Measurements from ENCODE around the gene LRRC74B. TPM values are rescaled to one million over a fixed set of nuclear protein-coding genes. Genes with fewer than 3 reads are reported as not detected.
A peak's percentile ranks its signal among the peaks of the same experiment; 100 is the strongest.

LRRC74B gene
- total RNA-seq, 2 donors from 2014 or later: not detected

DNA sequence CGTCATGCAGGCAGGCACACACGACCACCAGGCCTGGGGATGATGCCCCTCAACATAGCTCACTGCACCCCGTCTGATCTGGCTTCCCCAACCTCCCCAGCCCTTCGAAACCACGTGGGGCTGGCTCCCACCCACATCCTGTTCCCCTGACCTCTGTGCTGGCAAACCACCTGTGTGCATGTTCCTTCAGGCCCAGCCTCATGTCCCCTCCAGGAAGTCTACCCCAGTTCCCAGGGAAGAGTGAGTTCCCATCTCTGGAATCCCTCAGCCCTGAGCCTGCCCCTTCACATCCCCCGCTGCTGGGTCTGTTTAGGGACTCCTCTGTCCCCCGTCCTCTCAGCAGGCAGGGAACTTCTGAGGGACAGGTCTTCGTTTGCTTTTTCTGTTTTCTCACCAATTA is 20.5 kb upstream of the LRRC74B start:
- H3K27me3 Mint-ChIP-seq: peaks cover 6% of the 10 kb centered on the region
- H3K27ac Mint-ChIP-seq: peak overlapping the region; percentile 61

DNA sequence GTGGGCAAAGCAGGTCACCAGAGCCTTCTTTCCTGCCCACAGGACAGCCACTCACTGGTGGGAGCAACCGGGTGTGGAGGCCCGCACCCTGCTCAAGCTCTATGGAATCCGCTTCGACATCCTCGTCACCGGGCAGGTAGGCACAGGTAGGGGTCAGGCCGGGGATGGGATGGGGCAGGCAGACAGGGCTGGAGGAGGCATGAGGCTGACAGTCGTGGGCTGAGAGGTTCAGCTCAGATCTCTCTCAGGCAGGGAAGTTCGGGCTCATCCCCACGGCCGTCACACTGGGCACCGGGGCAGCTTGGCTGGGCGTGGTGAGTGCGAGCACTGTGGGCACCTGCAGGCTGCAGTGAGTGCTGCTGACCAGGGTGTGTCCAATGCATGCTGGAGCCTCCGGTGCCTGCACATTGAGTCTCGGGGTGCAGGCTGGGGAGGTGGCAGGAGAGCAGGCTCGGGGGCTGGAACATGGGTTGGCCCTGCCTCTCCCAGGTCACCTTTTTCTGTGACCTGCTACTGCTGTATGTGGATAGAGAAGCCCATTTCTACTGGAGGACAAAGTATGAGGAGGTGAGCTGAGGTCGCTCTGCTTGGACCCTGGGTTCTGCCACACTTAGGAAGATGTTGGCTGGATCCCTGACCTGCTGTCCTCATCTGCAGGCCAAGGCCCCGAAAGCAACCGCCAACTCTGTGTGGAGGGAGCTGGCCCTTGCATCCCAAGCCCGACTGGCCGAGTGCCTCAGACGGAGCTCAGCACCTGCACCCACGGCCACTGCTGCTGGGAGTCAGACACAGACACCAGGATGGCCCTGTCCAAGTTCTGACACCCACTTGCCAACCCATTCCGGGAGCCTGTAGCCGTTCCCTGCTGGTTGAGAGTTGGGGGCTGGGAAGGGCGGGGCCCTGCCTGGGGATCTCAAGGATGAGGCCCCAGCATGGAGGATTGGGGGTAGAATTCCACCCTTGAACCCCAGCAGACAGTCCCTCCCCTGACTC is 19.7 kb upstream of the LRRC74B start:
- Mint-ChIP-seq H3K9me3 (no peaks in the 10 kb centered on the region), H3K4me3 (peak overlapping the region; percentile 28), H3K27me3 (peaks cover 11% of the 10 kb centered on the region), H3K36me3 (ENCODE audit: low read depth) (no peaks in the 10 kb centered on the region), H3K27ac (peak overlapping the region; percentile 61), H3K4me1 (peaks cover 7% of the 10 kb centered on the region)
- ATAC-seq (replicated peaks): no peak

More for the DNA sequence above, 20.5 kb upstream of the LRRC74B start:
- peak; percentile 35 for ATAC-seq (replicated peaks)
- Mint-ChIP-seq H3K4me1 (peaks cover 7% of the 10 kb centered on the region), H3K36me3 (ENCODE audit: low read depth) (no peaks in the 10 kb centered on the region), H3K9me3 (no peaks in the 10 kb centered on the region), H3K4me3 (peak overlapping the region; percentile 28)

DNA sequence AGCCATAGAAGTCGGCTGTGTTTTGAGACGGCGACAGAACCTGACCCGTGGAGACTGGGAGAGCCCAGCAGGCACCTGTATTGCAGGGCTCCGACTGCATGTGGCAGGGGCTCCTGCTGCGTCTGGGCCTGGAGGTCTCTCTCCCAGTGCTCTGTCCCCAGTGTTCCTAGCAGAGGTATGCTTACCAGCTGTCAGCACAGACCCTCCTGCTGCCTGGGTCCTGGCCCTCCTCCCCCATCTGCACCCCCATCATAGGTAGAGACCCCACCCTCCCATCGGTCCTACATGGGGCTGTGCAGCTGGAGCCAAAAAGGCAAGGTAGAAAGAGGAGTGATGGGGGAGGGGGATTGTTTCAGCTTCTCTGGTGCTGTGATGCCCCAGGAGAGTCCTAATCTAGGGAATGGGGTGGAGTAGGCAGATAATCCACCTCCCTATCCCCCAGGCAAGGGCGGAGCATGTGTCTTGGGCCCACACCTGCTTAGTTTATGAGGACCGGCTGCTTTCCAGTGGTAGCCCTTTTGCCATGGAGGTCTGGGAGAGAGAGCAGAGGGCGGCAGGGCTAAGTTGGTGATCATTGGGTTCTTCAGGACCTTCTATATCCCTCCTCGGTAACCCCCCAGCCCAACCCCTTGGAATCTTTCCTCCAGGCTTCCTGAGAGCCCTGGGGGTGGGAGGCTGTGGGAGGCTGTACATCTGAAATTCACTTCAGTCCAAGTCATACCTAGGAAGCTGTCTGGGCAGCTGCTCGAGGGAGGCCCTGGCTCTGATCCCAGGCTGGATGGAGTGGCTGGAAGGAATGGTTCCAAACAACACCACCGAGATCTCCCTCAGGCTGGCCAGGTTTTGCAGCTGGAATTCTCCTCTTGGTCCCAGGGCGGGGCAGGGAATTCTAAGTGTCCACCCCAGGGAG is 18.7 kb upstream of the LRRC74B start:
- peak overlapping the region; percentile 54 for H3K27ac Mint-ChIP-seq
- no peak for ATAC-seq (replicated peaks)
- peaks cover 7% of the 10 kb centered on the region for H3K4me1 Mint-ChIP-seq
- peaks cover 13% of the 10 kb centered on the region for H3K27me3 Mint-ChIP-seq
- no peak overlapping the region for H3K4me3 Mint-ChIP-seq
- H3K36me3 Mint-ChIP-seq (ENCODE audit: low read depth): no peaks in the 10 kb centered on the region
- no peaks in the 10 kb centered on the region for H3K9me3 Mint-ChIP-seq

DNA sequence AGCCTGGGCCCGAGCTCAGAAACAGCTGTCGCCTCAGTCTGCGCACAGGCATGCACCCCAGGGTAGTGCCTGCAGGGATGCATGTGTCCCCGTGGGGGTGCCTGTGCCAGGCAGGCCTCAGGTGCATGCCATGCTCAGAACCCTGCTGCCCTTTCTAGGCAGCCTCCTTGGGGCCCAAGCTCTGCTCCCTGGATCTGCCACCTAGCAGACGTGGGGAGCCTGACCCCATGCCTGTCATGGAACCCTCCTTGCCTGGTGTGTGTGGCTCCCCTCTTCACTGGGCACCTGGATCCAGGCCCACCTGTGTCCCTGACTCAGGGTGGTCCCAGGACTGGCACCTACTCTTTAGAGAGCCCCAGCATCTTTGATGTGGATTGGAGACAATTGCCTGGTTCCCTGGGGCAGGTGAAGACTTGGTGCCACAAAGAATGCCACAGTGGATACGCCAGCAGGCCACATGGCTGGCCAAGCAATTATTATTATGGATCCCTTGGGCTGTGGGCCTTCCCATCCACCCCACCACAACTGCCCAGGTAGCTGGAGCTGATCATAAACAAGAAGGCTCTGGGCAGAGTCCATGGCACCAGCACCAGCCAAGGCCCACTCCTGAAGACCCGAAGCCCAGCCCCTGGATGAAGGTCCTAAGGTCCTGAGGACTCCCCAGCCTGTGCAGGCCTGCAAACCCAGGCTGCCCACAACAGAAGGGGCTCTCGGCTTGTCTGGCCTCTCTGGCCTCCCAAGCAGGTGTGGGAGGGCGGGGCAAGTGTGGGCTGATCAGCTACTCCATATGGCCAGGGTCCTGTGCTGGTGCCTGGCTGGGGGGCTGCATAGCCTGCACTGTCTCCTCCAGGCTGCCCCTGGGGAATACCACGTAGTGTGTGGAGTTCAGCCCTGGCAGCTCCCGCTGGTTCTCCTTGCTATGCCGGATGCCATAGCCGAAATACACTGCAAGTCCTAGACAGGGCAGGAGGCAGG is 17.2 kb upstream of the LRRC74B start:
- peaks cover 13% of the 10 kb centered on the region for H3K27me3 Mint-ChIP-seq
- H3K27ac Mint-ChIP-seq: no peak overlapping the region
- H3K4me3 Mint-ChIP-seq: no peak overlapping the region
- ATAC-seq (replicated peaks): no peak
- no peaks in the 10 kb centered on the region for H3K9me3 Mint-ChIP-seq
- no peaks in the 10 kb centered on the region for H3K36me3 Mint-ChIP-seq (ENCODE audit: low read depth)
- peaks cover 7% of the 10 kb centered on the region for H3K4me1 Mint-ChIP-seq

DNA sequence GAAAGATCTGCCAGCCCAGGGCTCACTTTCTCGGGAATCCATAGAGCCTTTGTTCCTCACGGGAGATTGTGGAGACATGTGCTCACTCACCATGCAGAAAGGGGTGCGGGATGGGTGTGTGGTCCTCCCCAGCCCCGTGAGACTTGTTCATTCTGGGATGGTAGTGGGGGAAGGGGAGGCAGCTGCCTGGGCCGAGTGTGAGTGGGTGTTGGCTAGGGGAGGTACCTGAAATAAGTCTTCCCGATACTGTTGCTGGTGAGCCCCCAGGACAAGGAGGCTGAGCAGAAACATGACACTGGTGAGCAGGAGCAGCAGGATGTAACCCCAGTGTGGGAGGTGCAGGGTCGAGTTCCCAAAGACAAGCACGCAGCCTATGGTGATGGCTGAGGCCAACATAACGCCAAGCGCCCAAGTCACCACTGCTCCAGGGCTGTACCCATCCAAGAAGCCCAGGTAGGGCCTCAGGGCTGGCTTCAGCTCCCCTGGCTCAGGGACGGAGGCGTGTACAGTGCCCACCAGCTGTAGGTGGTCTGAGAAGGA is 16.2 kb upstream of the LRRC74B start:
- Mint-ChIP-seq H3K4me1 (peaks cover 7% of the 10 kb centered on the region), H3K9me3 (no peaks in the 10 kb centered on the region), H3K27ac (no peak overlapping the region), H3K36me3 (ENCODE audit: low read depth) (no peaks in the 10 kb centered on the region), H3K4me3 (no peak overlapping the region), H3K27me3 (peaks cover 14% of the 10 kb centered on the region)
- no peak for ATAC-seq (replicated peaks)

DNA sequence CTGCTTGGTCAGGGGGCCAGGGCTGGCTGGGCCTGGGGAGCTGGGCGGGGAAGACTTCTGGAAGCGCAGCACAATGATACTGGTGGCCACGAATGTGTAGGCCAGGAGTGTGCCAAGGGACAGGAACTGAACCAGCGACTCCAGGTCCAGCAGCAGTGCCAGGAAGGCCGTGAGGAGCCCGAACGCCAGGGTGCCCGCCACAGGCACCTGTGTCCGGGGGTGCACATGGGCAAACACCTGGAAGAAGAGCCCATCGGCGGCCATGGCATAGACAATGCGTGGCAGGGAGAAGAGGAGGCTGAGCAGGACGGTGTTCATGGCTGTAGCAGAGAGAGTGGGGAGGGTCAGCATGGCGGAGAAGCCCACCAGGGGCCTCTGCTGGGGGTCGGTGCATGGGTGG is 15.7 kb upstream of the LRRC74B start:
- Mint-ChIP-seq H3K36me3 (ENCODE audit: low read depth) (no peaks in the 10 kb centered on the region), H3K4me3 (no peak overlapping the region), H3K9me3 (no peaks in the 10 kb centered on the region), H3K27ac (no peak overlapping the region), H3K27me3 (peaks cover 16% of the 10 kb centered on the region), H3K4me1 (peaks cover 7% of the 10 kb centered on the region)
- ATAC-seq (replicated peaks): no peak

DNA sequence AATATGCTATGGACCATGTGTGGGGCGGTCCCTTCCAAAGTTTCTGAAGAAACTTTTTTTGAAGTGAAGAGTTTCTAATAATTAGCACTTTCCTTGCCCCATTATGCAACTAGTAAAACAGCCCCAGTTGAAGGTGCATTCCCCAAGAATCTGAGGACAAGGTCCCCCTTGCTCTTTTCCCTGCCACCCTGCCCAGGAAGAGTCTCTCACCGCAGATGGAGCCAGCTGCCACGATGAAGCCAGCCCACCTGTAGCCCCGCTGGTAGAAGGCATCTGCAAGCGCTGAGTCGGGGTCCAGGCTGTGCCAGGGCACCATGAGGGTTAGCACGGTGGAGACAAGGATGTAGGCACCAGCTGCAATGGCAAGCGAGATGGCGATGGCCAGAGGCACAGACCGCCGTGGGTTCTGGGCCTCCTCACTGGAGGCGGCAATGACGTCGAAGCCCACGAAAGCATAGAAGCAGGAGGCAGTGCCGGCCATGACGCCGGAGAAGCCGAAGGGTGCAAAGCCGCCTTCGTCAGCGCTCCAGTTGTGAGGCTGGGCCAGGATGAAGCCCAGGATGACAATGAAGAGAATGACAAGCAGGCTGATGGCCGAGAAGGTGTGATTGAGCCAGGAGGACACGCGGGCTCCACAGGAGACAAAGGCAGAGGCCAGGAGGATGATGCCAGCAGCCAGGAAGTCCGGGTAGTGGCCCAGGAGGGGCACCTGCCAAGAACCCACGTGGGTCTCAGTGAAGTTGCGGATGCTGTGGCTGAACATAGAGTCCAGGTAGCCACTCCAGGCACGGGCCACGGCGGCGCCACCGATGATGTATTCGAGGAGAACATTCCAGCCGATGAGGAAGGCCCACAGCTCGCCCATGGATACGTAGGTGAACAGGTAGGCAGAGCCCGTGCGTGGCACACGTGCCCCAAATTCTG is 14.9 kb upstream of the LRRC74B start:
- H3K36me3 Mint-ChIP-seq (ENCODE audit: low read depth): no peaks in the 10 kb centered on the region

DNA sequence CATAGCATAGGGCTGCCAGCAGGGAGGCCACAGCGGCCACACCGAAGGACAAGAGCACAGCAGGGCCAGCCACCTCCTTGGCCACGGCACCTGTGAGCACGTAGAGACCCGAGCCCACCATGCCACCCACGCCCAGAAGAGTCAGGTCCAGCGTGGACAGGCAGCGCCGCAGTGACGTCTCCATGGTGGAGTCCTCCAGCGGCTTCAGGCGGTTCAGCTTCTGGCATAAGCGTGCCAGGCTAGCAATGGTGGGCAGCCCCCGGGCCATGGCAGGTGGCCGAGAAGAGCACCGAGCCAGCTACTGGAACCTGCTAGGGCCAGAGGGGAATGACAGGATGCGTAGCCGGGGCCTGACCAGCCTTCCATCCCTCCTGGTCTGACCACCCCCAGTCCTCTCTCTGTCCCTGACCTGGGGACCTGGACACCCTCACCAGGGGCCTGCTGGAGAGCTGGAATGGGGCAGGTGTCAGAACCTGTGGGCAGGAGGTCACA is 14.2 kb upstream of the LRRC74B start:
- Mint-ChIP-seq H3K4me1 (no peaks in the 10 kb centered on the region), H3K27me3 (peaks cover 16% of the 10 kb centered on the region), H3K4me3 (no peak overlapping the region), H3K36me3 (ENCODE audit: low read depth) (no peaks in the 10 kb centered on the region), H3K27ac (no peak overlapping the region), H3K9me3 (no peaks in the 10 kb centered on the region)
- ATAC-seq (replicated peaks): no peak

More for the DNA sequence above, 14.9 kb upstream of the LRRC74B start:
- Mint-ChIP-seq H3K4me1 (no peaks in the 10 kb centered on the region), H3K9me3 (no peaks in the 10 kb centered on the region), H3K4me3 (no peak overlapping the region), H3K27me3 (peaks cover 16% of the 10 kb centered on the region), H3K27ac (no peak overlapping the region)
- ATAC-seq (replicated peaks): no peak

DNA sequence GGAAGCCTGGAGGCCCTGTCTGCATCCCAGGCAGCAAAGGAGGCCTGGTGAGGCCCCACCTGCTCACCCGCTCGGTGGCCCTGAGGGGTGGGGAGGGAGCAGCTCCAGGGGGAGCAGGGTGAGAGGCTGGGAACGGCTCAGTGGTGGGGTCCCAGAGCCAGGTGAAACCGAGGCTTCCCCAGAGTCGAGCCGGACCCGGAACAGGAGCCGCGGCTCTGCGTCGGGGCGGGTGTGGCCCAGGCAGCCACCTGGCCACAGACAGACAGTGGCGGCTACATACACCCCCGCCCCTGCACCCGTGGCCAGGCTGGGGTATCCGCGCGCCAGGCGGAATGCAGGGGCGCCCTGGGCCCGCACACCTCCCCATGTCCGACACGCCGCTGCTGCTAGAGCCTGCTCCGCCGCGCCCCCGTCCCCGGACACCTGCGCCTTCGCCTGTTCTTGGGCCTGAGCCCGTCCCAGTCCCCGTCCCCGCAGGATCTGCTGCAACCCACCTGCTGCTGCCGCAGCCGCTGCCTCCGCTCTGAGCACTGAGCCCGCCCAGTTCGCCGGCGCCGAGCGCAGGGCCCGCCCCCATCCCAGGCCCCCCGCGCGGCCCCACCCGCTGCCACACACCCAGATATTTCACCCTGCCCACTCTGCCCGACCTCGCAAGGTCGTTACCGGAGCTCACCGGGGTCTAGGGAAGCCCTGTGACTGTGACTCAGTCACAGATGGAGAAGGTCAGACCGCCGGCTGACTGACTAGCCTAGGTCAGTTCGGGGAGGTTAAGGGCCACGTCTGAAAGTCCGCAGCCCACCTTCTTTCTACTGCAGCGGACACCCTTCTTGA is 13.5 kb upstream of the LRRC74B start, which contains the start of gene SLC7A4:
Gene SLC7A4 (minus strand): TSS at position 525 of the 831 bp plus-strand sequence. CDS start 749 bp downstream, outside the sequence.
- Mint-ChIP-seq H3K27ac (no peak within 1 kb of the TSS), H3K36me3 (ENCODE audit: low read depth) (no peaks in the 10 kb centered on the region), H3K4me3 (no peak within 1 kb of the TSS), H3K27me3 (peaks cover 16% of the 10 kb centered on the region), H3K4me1 (no peaks in the 10 kb centered on the region), H3K9me3 (no peaks in the 10 kb centered on the region)
- ATAC-seq (replicated peaks): peak; percentile 19

DNA sequence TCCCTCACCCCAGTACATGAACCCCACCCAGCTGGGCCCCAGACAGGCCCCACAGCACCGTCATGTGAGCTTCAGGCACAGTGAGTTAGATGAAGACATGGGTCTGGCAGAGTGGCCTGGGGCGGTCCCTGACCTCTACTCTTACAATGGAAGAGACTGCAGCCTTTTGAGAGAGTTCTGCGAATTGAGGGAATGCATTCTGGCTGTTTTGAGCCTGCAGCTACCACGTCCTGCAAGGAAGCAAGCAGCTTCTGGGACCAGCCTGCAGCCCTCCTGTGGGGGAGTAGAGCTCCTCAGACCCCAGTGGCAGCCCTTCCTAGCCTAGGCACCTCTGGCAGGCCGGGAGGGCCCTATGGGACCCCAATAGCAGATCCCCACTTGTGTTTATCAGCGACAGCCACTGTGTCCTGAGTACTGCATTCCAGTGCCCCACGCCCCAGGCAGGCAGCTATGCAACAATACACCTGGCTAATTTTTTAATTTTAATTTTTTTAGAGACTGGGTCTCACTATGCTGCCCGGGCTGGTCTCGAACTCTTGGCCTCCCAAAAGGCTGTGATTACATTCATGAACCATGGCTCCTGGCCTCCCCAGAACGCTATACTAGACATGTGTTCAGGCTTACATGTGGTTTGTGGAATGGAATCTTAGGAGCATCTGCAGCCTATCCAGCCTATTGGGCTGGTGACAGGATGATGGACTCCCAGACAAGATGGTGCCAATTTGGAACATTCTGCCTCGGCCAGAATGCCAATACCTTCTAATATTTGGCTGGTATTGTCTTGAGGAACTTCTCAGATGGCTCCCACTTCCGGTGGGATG is 12.7 kb upstream of the LRRC74B start:
- H3K36me3 Mint-ChIP-seq (ENCODE audit: low read depth): no peaks in the 10 kb centered on the region
- H3K27ac Mint-ChIP-seq: no peak overlapping the region
- ATAC-seq (replicated peaks): no peak
- H3K4me3 Mint-ChIP-seq: no peak overlapping the region
- no peaks in the 10 kb centered on the region for H3K9me3 Mint-ChIP-seq
- peaks cover 16% of the 10 kb centered on the region for H3K27me3 Mint-ChIP-seq
- H3K4me1 Mint-ChIP-seq: no peaks in the 10 kb centered on the region

DNA sequence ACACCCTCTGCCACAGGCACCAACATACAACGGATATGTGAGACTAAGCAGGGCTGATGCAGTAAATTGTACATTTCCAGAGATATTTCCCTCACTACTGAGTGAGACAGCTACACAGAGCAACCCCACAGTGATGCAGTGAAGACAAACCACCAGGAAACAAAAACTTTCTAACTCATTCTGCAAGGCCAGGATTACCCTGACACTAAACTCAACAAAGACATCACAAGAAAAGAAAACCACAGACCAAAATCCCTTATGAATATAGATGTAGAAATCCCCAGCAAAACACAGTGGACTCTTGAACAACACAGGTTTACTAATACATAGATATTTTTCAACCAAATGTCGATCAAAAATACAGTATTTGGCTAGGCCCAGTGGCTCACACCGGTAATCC is 11.9 kb upstream of the LRRC74B start:
- Mint-ChIP-seq H3K9me3 (no peaks in the 10 kb centered on the region), H3K36me3 (ENCODE audit: low read depth) (no peaks in the 10 kb centered on the region), H3K4me1 (no peaks in the 10 kb centered on the region), H3K27ac (no peak overlapping the region), H3K4me3 (no peak overlapping the region), H3K27me3 (peaks cover 16% of the 10 kb centered on the region)
- peak; percentile 70 for ATAC-seq (replicated peaks)
